LHCN-M2 (cell line): ENCODE results near the gene OR2G3. TPM values are rescaled to one million over a fixed set of nuclear protein-coding genes. Genes with fewer than 3 reads are reported as not detected.

Experiments used
- DNase-seq: peaks from one replicate; pipeline ENCODE4 v3.0.0-alpha.2; 2012; ENCODE audit warnings: low read depth
- polyA plus RNA-seq: library from polyadenylated mRNA; unstranded; fragments of >200 nt; gene quantifications from one replicate; pipeline ENCODE4 v1.2.1, GENCODE V29; 2012; ENCODE audit warnings: missing spikeins
- total RNA-seq: library from RNA; depleted of rRNA; stranded (reverse); fragments of >200 nt; gene quantifications from 2 replicates; pipeline ENCODE4 v1.2.3, GENCODE V29; 2014; rRNA removed

The OR2G3 gene
- total RNA-seq, result not detected in 2 replicates
- polyA plus RNA-seq, result not detected

DNA sequence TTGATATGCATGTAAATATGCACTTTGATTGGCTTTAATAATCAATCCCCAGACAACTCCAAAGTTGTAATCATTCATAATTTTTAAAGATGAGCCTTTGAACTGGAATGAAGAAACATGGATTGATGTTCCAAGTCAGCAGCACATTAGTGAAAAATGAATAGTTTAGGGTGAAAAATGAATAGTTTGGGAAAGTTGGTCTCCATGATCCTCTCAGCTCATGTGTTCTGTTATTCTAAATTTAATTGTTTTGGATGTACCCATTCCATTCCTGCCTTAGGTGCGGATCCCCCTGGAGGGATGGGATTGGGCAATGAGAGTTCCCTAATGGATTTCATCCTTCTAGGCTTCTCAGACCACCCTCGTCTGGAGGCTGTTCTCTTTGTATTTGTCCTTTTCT lies at the start of gene OR2G3:
Gene OR2G3, plus strand, starts transcription at position 301 of the 400 bp plus-strand sequence. Its CDS starts 0 bp downstream, at position 301.
- no peak for DNase-seq

DNA sequence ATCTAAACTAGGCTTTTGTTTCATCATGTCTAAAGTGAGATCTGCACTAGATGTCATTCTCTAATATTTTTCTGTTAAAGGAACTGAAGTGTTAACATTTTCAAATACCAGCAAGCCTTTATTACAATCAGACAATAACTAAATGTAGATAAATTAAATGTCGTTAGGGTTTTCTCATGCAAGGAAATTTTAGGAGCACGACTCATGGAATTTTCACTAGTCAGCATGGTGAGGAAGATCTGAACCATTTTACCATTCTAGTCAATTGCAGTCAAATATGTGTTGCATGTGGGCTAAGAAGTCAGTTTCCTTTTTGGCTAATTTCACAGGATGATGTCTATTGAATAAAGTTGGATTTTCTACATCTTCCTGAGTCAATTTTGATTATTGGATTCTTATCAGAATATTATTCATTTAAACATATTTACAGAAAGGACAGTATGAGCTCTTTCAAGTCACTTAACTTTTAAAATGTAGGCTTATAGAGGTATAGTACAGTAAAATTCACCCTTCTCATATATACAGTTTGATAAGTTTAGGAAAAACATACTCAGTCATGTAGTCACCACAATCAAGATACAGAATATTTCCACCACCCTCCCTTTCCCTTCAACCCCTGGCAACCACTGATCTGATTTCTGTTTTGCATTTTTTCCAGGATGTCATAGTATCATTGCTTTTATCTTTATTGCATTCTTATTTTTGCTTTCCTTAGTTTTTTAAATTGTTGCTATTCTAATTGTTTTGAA lies 47.3 kb upstream of the OR2G3 start:
- DNase-seq, result no peak

DNA sequence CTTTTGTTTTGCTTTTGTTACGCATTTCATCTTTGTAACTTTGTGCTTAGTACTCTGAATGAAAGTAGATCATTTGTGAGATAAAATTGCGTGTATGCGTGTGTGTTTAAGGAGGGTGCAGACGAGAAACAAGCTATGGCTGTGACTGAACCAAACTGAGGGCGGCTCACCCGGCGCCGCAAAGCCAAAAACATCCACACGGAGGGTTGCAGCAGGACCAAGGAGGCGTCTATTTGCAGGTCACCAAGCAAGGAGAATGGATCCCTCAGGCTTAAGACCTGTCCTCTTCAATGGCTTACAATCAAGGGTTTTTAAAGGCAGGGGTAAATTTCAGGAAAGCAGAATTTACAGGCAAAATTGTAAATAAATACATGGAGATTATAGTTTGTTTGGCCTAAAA lies 43.7 kb upstream of the OR2G3 start:
- DNase-seq, result no peak

DNA sequence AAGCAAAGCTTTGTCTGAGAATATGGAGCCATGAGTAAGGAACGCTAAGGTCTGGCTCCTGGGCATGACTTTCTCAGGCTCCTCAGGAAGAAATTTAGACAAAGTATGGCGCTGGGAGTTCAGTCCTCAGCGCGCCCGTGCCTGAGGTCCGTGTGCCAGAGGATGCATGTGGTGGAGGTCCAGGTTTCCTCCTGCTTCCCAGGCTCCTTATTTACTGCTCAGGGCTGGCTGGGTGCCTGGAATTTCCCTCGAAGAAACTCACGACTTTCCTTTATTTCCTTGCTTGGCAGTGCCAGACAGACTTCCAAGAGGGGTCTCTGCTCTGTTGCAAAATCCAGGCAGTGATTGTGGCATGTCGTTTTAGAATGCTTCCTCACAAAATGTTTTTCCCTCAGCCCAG lies 43.2 kb upstream of the OR2G3 start:
- DNase-seq, result no peak

DNA sequence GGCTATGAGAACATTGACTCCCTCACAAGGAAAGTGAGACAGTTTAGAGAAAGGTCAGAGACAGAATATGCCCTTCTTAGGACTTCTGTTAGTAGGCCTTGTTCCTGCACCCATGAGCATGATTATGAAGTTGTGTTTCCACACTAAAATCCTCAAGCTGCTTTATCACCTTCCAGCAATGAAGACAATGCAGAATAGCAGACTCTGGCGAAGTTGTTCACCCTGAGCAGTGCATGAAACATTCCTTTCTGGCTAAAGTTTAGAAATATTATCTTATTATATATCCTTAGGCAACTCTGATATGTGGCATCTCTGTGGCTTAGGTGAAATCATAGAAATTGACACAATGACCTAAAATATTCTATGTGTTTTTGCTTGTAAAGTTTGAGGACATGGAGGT lies 31.1 kb upstream of the OR2G3 start:
- DNase-seq, result no peak

DNA sequence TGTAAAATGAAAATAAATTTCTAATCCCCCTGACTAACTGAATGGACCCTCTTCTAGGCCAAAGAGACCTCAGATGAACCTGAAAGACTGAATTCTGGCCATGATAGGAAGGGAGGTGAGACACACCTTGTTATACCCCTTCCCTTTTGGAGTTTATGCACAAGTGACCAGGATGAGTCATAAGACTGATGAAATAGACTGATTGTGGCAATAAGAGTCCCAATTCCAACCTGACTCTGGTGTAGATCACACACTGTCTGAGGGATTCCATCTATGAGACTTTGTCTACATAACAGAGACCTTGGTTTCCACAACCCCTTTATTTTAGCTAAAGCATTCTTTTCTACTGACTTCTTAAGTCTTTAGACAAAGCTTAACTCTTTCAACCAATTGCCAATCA lies 30.7 kb upstream of the OR2G3 start:
- no peak for DNase-seq

DNA sequence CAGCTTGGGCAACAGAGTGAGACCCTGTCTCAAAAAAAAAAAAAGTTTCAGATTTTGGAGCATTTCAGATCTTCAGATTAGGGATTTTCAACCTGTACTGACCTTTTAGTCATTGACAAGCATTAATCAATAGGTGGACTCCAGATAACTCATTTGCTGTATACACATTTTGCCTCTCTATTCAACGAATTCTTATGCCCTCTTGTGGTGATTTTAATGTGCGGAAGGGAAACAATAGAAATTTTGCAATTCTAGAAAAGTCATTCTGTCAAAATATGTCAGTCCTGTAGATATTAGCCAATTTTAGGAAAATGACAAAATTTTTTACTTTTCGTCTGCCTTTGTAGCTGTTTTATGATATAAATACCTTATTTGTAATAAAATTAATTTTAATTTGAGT lies 28.9 kb upstream of the OR2G3 start:
- no peak for DNase-seq

DNA sequence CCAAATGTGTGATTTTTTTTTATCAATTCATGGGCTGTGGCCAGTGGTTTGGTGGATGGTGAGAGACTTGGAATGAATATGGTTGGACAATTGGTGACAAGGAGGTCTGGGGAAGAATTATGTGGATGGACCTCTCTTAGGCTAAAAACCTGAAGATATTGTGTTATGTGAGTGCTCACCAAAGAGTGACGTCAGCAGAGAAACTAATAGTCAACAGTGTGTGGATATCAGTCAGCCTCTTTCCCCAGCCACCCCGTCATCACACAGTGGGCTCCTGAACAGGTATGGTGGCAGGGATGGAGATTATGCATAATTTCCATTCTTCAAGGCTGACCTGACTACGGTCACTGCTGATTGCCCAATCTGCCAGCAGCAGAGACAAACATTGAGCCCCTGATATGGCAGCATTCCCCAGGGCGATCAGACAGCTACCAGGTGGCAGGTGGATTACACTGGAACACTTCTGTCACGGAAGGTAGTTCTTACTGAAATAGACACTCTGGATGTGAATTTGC lies 26.4 kb upstream of the OR2G3 start:
- no peak for DNase-seq

DNA sequence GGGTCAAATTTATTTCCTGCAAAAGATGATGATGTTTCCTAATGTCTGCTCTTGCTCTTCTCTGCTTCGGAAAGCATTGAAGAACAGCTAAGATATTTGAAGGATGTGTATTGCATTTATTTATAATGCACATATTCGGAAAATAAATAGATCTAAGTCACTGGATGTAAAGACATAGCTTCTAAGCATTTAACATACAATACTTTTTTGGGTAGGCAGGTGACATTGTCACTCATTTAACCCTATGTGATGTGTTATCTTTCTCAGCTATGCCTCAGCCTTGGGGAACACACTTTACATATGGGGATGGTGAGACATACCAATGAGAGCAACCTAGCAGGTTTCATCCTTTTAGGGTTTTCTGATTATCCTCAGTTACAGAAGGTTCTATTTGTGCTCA lies 17.3 kb upstream of the OR2G3 start, which contains the start of gene OR2G2:
Gene OR2G2, plus strand, starts transcription at position 301 of the 400 bp plus-strand sequence. Its CDS starts 0 bp downstream, at position 301.
- no peak for DNase-seq

DNA sequence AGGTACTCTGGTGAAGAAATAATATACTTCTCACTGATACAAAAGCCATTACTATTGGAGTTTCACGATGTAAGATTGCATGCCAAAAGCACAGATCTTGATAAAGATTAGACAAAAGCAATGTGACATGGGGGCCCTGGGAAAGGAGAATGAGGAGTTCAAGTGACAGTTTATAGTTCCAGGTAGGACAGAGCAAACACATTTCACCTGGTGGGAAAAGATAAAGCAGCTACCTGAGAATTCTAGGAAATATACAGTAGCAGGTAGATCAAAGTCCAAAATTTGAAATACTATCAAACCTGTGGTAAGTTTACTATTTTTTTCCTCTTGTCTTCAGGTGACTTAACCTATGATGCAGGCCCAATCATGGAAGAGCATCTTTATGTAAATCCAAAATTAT lies 8.0 kb downstream of the OR2G3 start:
- no peak for DNase-seq

DNA sequence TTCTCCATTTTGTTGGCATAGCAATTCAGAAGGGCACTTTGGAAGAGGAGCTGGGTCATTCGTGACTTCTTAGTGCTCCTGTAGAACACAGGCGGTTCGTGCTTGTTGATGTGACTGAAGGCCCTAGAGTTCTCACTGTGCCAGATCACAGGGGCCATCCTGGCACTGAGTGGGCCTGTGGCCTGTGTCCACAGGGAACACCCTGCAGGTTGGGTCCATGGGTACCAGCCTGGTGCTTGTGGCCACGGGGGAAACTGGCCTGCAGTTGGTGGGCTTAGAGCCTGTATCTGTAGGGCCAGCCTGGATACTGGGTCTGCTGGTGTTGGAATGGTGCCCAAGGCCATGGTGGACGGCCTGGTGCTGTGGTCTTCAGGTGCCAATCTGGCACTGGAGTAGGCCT lies 9.2 kb downstream of the OR2G3 start:
- no peak for DNase-seq

DNA sequence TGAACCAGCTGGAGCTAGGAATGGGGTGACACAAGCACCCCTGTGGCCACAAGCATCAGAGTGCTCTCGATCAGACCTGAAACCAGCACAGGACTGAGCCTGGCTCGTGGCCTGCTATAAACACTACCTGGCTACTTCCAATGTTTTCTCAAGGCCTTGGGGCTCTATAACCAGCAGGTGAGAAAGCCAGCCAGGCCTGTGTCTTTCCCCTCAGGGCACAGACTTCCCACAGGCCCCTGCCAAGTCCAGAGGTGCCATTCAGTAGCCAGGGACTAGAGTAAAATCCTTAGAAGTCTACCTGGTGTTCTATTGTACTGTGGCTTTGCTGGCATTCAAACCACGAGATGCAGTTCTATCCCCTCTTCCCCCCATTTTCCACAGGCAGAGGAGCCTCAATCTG lies 22.6 kb downstream of the OR2G3 start:
- DNase-seq, result no peak

DNA sequence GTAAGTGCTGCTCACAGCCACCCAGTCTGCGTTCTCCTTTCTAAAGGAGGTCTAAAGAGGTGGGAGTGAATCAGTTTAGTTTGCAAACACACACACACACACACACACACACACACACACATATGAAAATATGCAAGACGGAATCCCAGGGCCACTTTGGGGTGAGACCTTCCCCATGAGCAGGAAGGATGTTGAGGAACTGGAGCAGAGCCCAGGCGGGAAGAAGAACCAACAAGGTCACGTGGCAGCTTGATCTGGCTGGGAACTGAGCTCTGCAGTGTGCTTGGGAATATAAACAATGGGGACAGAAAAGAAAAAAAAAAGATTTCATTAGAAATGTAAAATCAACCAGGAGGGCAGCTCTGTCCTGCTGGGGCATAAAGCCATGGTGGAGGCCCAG lies 32.6 kb downstream of the OR2G3 start:
- no peak for DNase-seq

DNA sequence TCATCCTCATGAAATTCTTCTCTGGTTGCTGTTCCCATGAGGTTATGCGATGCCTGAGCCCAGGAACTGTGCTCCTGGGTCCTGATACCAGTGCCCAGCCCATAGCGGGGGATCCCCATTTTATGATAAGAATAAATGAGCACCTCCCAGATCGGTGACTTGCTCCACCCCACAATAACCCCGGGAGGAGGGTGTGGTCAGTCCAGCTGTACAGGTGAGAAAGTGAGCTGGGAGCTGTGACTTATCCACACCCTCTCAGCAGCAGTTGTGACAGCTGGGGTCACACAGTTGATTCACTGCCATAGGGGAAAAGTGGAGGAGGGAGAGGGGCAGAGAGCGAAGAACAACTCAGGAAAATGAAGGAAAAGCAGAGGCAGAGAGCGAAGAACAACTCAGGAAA lies 33.4 kb downstream of the OR2G3 start:
- no peak for DNase-seq

DNA sequence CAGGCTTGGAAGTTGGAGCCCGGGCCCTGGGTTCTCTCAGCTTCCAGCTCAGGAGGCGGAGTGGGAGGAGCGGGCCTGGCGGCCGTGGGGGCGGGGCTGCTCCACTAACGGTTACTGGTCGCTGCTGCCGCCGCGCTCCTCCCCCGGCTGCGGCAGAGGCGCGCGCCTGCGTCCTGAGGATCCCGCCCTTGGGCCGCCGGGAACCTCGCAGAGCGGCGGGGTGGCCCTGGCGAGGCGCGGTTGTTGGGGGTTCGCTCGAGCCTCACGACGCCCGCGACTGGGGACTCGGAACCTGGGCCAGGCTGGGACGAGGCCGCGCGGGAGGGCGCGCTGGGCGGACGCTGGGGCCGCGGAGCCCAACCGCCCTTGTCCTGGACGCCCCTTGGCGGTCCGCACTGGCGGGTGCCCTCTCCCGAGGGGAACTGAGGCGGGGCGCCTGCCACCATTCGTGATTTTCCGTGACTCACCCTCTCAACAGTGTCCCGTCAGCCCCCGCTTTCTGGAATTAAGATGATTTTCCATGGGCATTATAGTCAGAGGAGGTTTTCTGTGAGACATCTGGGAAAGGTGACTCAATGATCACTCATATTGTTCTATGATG lies 34.1 kb downstream of the OR2G3 start:
- DNase-seq, result no peak

DNA sequence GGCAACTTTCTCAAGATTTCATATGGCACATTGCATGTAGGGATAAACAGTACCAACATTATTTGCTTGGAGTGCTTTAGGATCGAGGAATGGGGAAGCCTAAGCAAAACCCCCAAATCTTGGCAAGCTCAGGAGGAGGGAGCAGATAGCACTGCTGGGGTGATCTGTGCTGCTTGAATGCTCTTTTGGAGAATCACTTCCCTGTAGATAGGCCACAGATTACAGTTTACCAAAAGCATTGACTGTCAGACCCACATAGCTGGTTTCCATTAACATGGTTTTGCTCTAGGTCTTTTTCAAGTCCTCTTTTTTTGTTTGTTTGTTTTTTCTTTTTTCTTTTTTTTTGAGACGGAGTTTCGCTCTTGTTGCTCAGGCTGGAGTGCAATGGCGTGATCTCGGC lies 37.4 kb downstream of the OR2G3 start:
- no peak for DNase-seq

DNA sequence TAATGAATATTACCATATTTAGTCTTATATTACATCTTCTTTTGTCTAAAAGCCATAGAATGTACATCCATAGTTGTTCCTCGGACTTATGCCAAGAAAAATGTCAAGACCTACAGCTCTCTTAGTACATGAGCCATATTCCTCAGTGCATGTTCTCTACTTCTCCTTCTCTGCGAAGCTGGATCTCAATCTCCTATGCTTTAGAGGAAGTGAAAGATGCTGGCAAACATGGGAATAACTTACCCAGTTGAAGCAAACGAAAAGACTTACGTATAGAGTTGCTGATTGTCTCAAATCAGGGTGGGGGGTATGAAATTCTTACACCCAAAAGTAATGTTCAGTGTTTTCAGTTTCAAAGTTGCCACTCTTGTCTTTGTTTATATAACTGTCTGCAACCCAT lies 41.5 kb downstream of the OR2G3 start:
- DNase-seq, result no peak

DNA sequence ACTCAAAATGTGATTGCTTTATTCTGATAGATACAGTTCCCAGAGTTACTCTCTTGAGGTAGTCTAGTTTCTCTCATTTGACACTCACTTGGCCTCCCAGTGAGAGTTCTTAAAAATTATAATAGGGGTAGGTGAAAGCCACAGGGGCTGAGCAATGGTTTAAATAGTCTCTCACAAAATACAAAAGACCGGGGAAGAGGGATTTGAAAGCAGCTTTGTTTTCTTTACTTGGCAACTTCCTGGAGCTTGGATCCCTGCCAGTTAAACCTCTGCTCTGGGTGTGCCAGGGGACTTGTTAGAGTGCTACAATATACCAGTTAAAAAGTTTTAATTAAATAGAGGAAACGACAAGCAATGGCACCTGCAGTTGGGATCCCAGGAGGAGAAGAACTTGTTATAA lies 42.5 kb downstream of the OR2G3 start:
- DNase-seq, result no peak

DNA sequence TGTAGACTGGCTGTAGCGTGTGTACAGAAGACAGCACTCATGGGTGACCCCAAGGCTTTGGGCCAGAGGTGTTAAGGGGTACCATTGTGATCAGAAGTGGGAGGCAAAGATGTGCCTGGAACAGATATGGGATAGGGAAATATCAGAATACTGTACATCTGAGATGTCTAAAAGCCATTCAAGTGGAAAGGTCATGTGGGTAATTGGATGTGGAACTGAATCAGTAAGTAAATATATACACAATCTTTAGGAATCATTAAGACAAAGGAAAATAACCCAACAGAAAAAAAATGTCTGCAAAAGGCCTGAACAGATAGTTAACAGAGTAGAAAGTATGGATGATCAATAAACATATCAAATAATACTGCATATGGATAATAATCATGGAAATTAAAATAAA lies 47.7 kb downstream of the OR2G3 start:
- DNase-seq, result no peak
